ENCODE results near the gene HIBADH.

HIBADH gene

GRCh38 chr7:27697861-27698430 lies 35.3 kb upstream of the HIBADH start:
- H3K4me1 ChIP-seq (ENCODE audit: control insufficient read depth in 2 of 2, insufficient read depth in 2 of 2, low read length in 2 of 2): peaks cover 0 to 7% of the 10 kb centered on the region in 2 donors
- H3K4me3 ChIP-seq (ENCODE audit: low read length in 2 of 2): no peak overlapping the region
- no peaks in the 10 kb centered on the region for H3K27me3 ChIP-seq (ENCODE audit: control insufficient read depth in 2 of 2, insufficient read depth in 2 of 2, low read length in 2 of 2)
- H3K9ac ChIP-seq (ENCODE audit: low read depth in 1 of 2, low read length in 2 of 2): no peak overlapping the region
- peak overlapping the region; percentile 39 to 66 for H3K27ac ChIP-seq (ENCODE audit: low read depth in 2 of 2, low read length in 2 of 2)
- H3K9me3 ChIP-seq (ENCODE audit: control insufficient read depth in 2 of 2, low read length in 2 of 2): no peaks in the 10 kb centered on the region
- H3K36me3 ChIP-seq (ENCODE audit: control insufficient read depth in 2 of 2, insufficient read depth in 2 of 2, low read length in 2 of 2): no peaks in the 10 kb centered on the region

- Histone ChIP-seq H3K4me1 (ENCODE audit: control insufficient read depth in 2 of 2, insufficient read depth in 2 of 2, low read length in 2 of 2) (peaks cover 0 to 7% of the 10 kb centered on the region in 2 donors), H3K36me3 (ENCODE audit: control insufficient read depth in 2 of 2, insufficient read depth in 2 of 2, low read length in 2 of 2) (no peaks in the 10 kb centered on the region), H3K4me3 (ENCODE audit: low read length in 2 of 2) (no peak overlapping the region), H3K9me3 (ENCODE audit: control insufficient read depth in 2 of 2, low read length in 2 of 2) (no peaks in the 10 kb centered on the region), H3K27ac (ENCODE audit: low read depth in 2 of 2, low read length in 2 of 2) (no peak overlapping the region), H3K9ac (ENCODE audit: low read depth in 1 of 2, low read length in 2 of 2) (no peak overlapping the region), H3K27me3 (ENCODE audit: control insufficient read depth in 2 of 2, insufficient read depth in 2 of 2, low read length in 2 of 2) (no peaks in the 10 kb centered on the region)
Observed at GRCh38 chr7:27695096-27695495, 32.4 kb upstream of the HIBADH start.

- no peak overlapping the region for H3K9ac ChIP-seq (ENCODE audit: low read depth in 1 of 2, low read length in 2 of 2)
- no peak overlapping the region for H3K4me3 ChIP-seq (ENCODE audit: low read length in 2 of 2)
- H3K36me3 ChIP-seq (ENCODE audit: control insufficient read depth in 2 of 2, insufficient read depth in 2 of 2, low read length in 2 of 2): no peaks in the 10 kb centered on the region
- no peaks in the 10 kb centered on the region for H3K27me3 ChIP-seq (ENCODE audit: control insufficient read depth in 2 of 2, insufficient read depth in 2 of 2, low read length in 2 of 2)
- no peaks in the 10 kb centered on the region for H3K9me3 ChIP-seq (ENCODE audit: control insufficient read depth in 2 of 2, low read length in 2 of 2)
- H3K4me1 ChIP-seq (ENCODE audit: control insufficient read depth in 2 of 2, insufficient read depth in 2 of 2, low read length in 2 of 2): peaks cover 0 to 7% of the 10 kb centered on the region in 2 donors
- H3K27ac ChIP-seq (ENCODE audit: low read depth in 2 of 2, low read length in 2 of 2): no peak overlapping the region
Observed at GRCh38 chr7:27693794-27694193, 31.1 kb upstream of the HIBADH start.

- no peaks in the 10 kb centered on the region for H3K36me3 ChIP-seq (ENCODE audit: control insufficient read depth in 2 of 2, insufficient read depth in 2 of 2, low read length in 2 of 2)
- H3K27ac ChIP-seq (ENCODE audit: low read depth in 2 of 2, low read length in 2 of 2): no peak overlapping the region
- H3K9ac ChIP-seq (ENCODE audit: low read depth in 1 of 2, low read length in 2 of 2): no peak overlapping the region
- no peak overlapping the region for H3K4me3 ChIP-seq (ENCODE audit: low read length in 2 of 2)
- no peaks in the 10 kb centered on the region for H3K9me3 ChIP-seq (ENCODE audit: control insufficient read depth in 2 of 2, low read length in 2 of 2)
- no peaks in the 10 kb centered on the region for H3K4me1 ChIP-seq (ENCODE audit: control insufficient read depth in 2 of 2, insufficient read depth in 2 of 2, low read length in 2 of 2)
- no peaks in the 10 kb centered on the region for H3K27me3 ChIP-seq (ENCODE audit: control insufficient read depth in 2 of 2, insufficient read depth in 2 of 2, low read length in 2 of 2)
Observed at GRCh38 chr7:27690649-27691048, 28.0 kb upstream of the HIBADH start.

GRCh38 chr7:27689591-27690164 lies 27.0 kb upstream of the HIBADH start:
- H3K36me3 ChIP-seq (ENCODE audit: control insufficient read depth in 2 of 2, insufficient read depth in 2 of 2, low read length in 2 of 2): no peaks in the 10 kb centered on the region
- no peaks in the 10 kb centered on the region for H3K27me3 ChIP-seq (ENCODE audit: control insufficient read depth in 2 of 2, insufficient read depth in 2 of 2, low read length in 2 of 2)
- H3K9me3 ChIP-seq (ENCODE audit: control insufficient read depth in 2 of 2, low read length in 2 of 2): no peaks in the 10 kb centered on the region
- no peaks in the 10 kb centered on the region for H3K4me1 ChIP-seq (ENCODE audit: control insufficient read depth in 2 of 2, insufficient read depth in 2 of 2, low read length in 2 of 2)
- no peak overlapping the region for H3K9ac ChIP-seq (ENCODE audit: low read depth in 1 of 2, low read length in 2 of 2)
- H3K27ac ChIP-seq (ENCODE audit: low read depth in 2 of 2, low read length in 2 of 2): no peak overlapping the region
- H3K4me3 ChIP-seq (ENCODE audit: low read length in 2 of 2): no peak overlapping the region

GRCh38 chr7:27689150-27689549 lies 26.5 kb upstream of the HIBADH start:
- H3K9me3 ChIP-seq (ENCODE audit: control insufficient read depth in 2 of 2, low read length in 2 of 2): no peaks in the 10 kb centered on the region
- no peaks in the 10 kb centered on the region for H3K27me3 ChIP-seq (ENCODE audit: control insufficient read depth in 2 of 2, insufficient read depth in 2 of 2, low read length in 2 of 2)
- H3K27ac ChIP-seq (ENCODE audit: low read depth in 2 of 2, low read length in 2 of 2): no peak overlapping the region
- H3K36me3 ChIP-seq (ENCODE audit: control insufficient read depth in 2 of 2, insufficient read depth in 2 of 2, low read length in 2 of 2): no peaks in the 10 kb centered on the region
- H3K4me1 ChIP-seq (ENCODE audit: control insufficient read depth in 2 of 2, insufficient read depth in 2 of 2, low read length in 2 of 2): no peaks in the 10 kb centered on the region
- no peak overlapping the region for H3K9ac ChIP-seq (ENCODE audit: low read depth in 1 of 2, low read length in 2 of 2)
- H3K4me3 ChIP-seq (ENCODE audit: low read length in 2 of 2): no peak overlapping the region

- H3K27me3 ChIP-seq (ENCODE audit: control insufficient read depth in 2 of 2, insufficient read depth in 2 of 2, low read length in 2 of 2): no peaks in the 10 kb centered on the region
- H3K4me1 ChIP-seq (ENCODE audit: control insufficient read depth in 2 of 2, insufficient read depth in 2 of 2, low read length in 2 of 2): no peaks in the 10 kb centered on the region
- H3K9ac ChIP-seq (ENCODE audit: low read depth in 1 of 2, low read length in 2 of 2): no peak overlapping the region
- H3K4me3 ChIP-seq (ENCODE audit: low read length in 2 of 2): no peak overlapping the region
- no peak overlapping the region for H3K27ac ChIP-seq (ENCODE audit: low read depth in 2 of 2, low read length in 2 of 2)
- no peaks in the 10 kb centered on the region for H3K9me3 ChIP-seq (ENCODE audit: control insufficient read depth in 2 of 2, low read length in 2 of 2)
- no peaks in the 10 kb centered on the region for H3K36me3 ChIP-seq (ENCODE audit: control insufficient read depth in 2 of 2, insufficient read depth in 2 of 2, low read length in 2 of 2)
Observed at GRCh38 chr7:27688646-27689045, 26.0 kb upstream of the HIBADH start.

GRCh38 chr7:27688056-27688455 lies 25.4 kb upstream of the HIBADH start:
- no peak overlapping the region for H3K9ac ChIP-seq (ENCODE audit: low read depth in 1 of 2, low read length in 2 of 2)
- H3K9me3 ChIP-seq (ENCODE audit: control insufficient read depth in 2 of 2, low read length in 2 of 2): no peaks in the 10 kb centered on the region
- no peak overlapping the region for H3K4me3 ChIP-seq (ENCODE audit: low read length in 2 of 2)
- H3K27me3 ChIP-seq (ENCODE audit: control insufficient read depth in 2 of 2, insufficient read depth in 2 of 2, low read length in 2 of 2): no peaks in the 10 kb centered on the region
- no peaks in the 10 kb centered on the region for H3K36me3 ChIP-seq (ENCODE audit: control insufficient read depth in 2 of 2, insufficient read depth in 2 of 2, low read length in 2 of 2)
- H3K27ac ChIP-seq (ENCODE audit: low read depth in 2 of 2, low read length in 2 of 2): no peak overlapping the region
- no peaks in the 10 kb centered on the region for H3K4me1 ChIP-seq (ENCODE audit: control insufficient read depth in 2 of 2, insufficient read depth in 2 of 2, low read length in 2 of 2)

- Histone ChIP-seq H3K4me1 (ENCODE audit: control insufficient read depth in 2 of 2, insufficient read depth in 2 of 2, low read length in 2 of 2) (no peaks in the 10 kb centered on the region), H3K36me3 (ENCODE audit: control insufficient read depth in 2 of 2, insufficient read depth in 2 of 2, low read length in 2 of 2) (no peaks in the 10 kb centered on the region), H3K4me3 (ENCODE audit: low read length in 2 of 2) (no peak overlapping the region), H3K9ac (ENCODE audit: low read depth in 1 of 2, low read length in 2 of 2) (no peak overlapping the region), H3K9me3 (ENCODE audit: control insufficient read depth in 2 of 2, low read length in 2 of 2) (no peaks in the 10 kb centered on the region), H3K27me3 (ENCODE audit: control insufficient read depth in 2 of 2, insufficient read depth in 2 of 2, low read length in 2 of 2) (no peaks in the 10 kb centered on the region), H3K27ac (ENCODE audit: low read depth in 2 of 2, low read length in 2 of 2) (no peak overlapping the region)
Observed at GRCh38 chr7:27686315-27686714, 23.6 kb upstream of the HIBADH start.

GRCh38 chr7:27685893-27686292 lies 23.2 kb upstream of the HIBADH start:
- H3K27me3 ChIP-seq (ENCODE audit: control insufficient read depth in 2 of 2, insufficient read depth in 2 of 2, low read length in 2 of 2): no peaks in the 10 kb centered on the region
- no peak overlapping the region for H3K27ac ChIP-seq (ENCODE audit: low read depth in 2 of 2, low read length in 2 of 2)
- H3K9me3 ChIP-seq (ENCODE audit: control insufficient read depth in 2 of 2, low read length in 2 of 2): no peaks in the 10 kb centered on the region
- no peaks in the 10 kb centered on the region for H3K36me3 ChIP-seq (ENCODE audit: control insufficient read depth in 2 of 2, insufficient read depth in 2 of 2, low read length in 2 of 2)
- no peak overlapping the region for H3K4me3 ChIP-seq (ENCODE audit: low read length in 2 of 2)
- H3K9ac ChIP-seq (ENCODE audit: low read depth in 1 of 2, low read length in 2 of 2): no peak overlapping the region
- H3K4me1 ChIP-seq (ENCODE audit: control insufficient read depth in 2 of 2, insufficient read depth in 2 of 2, low read length in 2 of 2): no peaks in the 10 kb centered on the region

Measured in mucosa of rectum (tissue), 2 donors.